NCI-H146 treated with DMSO at 0.1 percent for 48 hours (cell line): Measurements from ENCODE around the gene CAMK2D.
"Not testable (repeated sequence)": the region's sequence is repeated elsewhere in the genome, so short reads cannot be mapped to it uniquely, and the experiment has no call there.

ENCODE experiments used
- DNase-seq: peaks from one replicate; lab custom pipeline; 2025; ENCODE audit not compliant: unreplicated experiment; lab: John Stamatoyannopoulos, UW

The CAMK2D gene

DNA sequence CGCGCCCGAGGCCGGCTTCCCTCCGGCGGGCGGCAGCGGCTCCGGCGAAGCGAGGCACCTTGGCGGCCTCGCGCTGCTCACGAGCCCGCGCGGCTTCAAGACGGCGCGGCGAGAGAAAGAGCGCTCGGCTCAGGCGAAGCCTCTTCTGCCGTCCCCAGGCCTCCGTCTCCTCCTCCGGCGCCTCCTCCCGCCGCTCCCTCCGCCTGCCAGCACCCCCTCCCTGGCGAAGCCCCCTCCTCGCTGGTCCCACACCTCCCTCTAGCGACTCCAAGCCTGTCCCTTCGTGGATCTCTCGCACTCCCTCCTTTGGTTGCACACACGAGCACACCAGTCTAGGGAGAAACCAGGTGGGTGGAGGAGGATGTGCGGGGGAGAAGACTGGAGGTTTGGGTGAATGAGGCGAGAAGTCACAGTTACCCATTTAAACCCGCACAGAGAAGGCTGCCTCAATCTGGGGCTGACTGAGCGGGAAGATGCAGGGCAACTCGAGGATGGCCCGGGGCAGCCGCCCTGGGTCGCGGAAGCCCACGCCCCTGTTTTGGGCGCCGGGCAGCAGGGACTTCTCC lies at the start of gene CAMK2D:
CAMK2D (minus strand) TSS at position 119 of the 566 bp plus-strand sequence. CDS start 670 bp downstream, outside the sequence.
- peak; percentile 67 for DNase-seq

- DNase-seq, result no peak
Measured at GRCh38 chr4:113810906-113811305, 49.4 kb upstream of the CAMK2D start.

GRCh38 chr4:113809311-113809710 lies 47.8 kb upstream of the CAMK2D start:
- no peak for DNase-seq

DNA sequence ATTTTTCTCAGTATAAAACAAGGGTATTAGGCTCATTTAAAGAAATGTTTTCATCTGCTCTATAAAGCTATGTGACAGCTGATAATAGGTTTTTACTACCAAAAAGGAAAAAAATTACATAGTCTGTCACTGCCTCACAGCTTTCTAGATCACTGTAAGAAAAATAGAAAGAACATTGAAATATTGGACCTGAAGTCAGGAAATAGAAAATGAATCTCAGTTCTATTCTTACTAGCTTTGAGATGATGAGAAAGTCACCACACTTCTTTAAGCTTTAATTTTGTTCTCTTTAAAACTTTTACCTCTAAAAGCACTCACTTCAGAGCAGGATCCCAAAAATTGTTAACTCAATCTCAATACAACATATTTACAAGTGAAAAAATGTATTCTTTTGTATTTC lies 45.3 kb upstream of the CAMK2D start:
- DNase-seq, result no peak

DNA sequence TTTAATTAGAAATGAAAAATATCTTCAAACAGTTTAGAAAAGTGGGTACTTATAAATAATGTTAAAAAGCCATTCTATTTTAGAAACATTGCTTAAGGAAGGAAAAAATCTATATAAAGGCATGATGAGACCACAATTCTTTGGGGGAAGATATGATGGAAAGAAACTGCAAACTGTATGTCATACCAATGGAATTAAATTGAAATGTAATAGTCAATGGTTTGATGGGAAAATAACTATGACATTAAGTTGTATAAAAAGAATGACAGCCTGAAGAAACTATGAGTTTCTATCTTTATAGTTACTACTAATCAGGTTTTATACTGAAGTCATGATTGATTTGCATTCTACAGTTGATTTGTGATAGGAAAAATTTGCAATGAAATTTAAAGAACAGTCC lies 40.3 kb upstream of the CAMK2D start:
- no peak for DNase-seq

GRCh38 chr4:113796381-113796780 lies 34.8 kb upstream of the CAMK2D start:
- not testable (repeated sequence) for DNase-seq

DNA sequence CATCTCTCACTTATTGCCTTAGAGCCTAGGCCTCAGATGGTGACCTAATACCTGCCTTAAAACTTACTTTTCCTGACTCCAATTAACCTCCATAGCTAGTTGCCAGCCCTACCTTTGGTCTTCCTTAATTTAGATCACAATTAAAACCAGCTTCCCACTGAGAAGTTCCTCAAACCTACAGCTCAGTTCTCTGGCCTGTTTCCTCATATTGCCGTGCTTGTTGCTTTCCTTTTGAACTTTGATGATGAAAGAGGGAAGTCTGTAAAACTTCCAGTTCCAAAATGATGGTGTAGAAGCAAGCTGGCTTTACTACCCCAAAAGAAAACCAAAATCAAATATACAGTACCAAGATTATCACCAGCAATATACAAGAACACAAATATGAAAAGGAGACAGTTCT lies 28.9 kb upstream of the CAMK2D start:
- no peak for DNase-seq

DNA sequence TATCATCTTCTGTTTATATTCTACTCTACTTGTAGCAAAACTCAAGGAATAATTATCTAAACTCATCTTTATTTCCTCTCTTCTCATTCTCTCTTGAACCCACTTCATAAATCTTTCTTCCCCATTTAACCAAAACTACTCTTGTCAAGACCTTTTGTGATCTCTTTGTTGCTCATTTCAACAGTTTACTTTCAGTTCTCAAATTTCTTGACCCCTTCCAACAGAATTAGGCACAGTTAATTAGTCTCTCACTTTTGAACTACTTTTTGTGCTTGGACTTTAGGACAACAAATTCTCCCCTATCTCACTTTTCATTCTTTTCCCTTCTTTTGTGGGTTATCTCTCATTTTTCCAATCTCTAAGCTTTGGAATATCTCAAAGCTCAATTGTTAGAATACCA lies 27.4 kb upstream of the CAMK2D start:
- no peak for DNase-seq

DNA sequence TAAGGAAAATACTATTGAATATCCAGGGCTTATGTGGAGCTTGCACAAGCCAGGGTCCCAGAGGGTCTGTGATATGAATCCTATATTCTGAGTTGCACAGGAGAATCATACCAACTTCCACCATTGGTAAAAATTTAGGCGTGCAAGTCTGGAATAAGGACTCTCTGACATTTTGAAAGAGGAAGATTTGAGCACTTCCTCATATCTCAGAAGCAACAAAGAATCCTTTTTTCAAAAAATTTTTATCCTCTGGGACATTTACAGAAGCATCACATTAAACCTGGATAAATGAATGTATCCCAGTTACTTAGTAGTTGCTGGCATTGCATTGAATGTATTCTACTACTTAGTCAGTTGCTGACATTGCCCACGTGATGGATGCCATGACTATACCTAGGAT lies 24.2 kb upstream of the CAMK2D start:
- no peak for DNase-seq

DNA sequence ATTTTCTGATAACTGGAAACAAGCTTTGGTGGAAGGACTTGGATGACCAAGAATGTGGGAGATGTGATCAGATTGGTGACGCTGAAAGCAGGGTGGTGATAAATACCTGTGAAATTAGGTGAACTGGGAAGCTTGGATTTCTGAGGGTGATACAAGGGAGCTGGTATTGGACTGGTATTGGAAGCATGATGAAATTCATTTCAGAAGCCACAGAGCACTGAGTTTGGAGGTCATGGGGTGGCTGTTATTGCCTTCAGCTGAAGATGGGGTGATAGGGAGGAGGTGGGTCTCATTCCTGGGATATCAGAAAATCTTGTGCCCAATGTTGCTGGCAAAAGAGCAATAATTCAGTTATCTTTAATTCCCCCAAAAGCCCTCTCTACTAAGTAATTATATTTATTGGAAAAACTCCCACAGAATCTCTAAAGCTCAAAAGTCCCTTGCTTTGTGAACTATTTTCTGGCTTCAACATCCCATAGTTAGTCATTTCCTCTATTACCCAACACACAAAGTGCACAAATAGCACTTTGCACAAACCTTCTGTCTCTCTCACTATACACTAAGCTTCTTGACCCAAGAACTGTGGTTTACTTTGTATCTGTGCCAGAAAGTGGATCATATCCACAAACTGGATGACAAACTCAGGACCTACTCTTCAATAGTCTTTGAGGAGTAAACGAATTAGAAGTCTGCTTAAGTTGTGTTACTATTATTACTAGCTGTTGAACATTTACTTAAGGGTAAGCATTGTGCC lies 23.1 kb upstream of the CAMK2D start:
- DNase-seq, result no peak

- no peak for DNase-seq
Measured at GRCh38 chr4:113783701-113784100, 22.2 kb upstream of the CAMK2D start.

- DNase-seq, result no peak
Measured at GRCh38 chr4:113783289-113783688, 21.8 kb upstream of the CAMK2D start.

DNA sequence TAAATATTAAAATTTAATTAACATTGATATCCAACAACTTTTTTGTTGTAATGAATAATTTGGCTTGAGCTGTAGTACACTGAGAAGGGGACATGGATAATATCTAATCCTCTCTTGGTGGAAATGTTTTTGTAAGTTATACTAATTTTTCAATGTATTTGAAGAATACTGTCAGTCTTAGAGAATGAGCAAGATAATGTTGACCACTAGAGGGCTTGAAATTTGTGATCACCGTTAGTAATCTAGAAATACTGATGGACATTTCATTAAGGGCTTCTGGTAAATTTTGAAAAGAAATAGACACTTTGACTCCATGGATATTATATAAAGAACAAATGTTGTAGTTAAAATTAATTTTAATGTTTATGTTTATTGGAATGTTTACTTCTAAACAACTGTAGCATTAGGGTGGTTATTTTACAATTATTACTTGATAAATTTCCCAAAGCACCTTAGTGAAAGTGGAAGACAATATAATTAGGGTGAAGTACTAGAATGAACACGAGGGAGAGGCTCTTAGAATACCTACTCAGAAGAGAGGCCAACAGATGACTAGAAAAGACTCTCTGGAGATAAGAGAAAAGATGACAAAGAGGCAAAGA lies 20.0 kb upstream of the CAMK2D start:
- no peak for DNase-seq

DNA sequence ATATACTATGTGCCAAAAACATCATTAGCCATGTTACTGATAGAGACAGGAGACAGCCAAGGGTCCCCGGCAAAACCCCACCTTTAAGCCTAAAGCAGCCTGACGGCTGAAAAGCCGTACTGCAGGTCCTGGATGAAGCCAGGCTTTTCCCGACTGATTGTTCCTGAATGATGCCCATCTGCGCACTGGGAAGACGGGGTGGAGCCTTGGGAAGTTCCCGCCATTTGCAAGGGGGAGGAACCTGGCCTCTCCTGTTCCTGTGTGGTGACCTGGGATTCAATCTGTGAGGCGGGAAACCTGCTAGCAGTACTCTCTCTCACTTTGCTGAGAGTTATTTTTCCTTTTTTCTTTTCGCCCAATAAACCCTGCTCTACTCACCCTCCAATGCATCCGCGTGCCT lies 15.1 kb upstream of the CAMK2D start:
- DNase-seq, result no peak

DNA sequence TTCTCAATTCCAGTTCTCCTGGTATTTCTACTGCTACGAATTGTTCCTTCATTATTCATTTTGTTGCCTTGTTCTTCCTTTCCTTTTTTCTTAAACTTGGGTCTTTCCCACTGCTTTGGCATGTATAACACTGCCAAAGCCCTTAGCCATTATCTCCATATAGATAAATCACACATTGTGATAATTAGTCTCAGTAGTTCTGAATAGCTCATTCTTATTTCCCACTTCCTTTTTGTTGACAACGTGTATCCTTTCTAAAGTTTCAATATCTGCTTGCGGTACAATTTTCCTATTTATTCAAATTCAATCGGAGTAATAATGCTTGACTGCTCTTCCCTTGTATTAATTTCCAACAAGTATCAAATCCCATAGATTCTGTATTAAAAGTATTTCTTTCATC lies 14.5 kb upstream of the CAMK2D start:
- DNase-seq, result no peak

DNA sequence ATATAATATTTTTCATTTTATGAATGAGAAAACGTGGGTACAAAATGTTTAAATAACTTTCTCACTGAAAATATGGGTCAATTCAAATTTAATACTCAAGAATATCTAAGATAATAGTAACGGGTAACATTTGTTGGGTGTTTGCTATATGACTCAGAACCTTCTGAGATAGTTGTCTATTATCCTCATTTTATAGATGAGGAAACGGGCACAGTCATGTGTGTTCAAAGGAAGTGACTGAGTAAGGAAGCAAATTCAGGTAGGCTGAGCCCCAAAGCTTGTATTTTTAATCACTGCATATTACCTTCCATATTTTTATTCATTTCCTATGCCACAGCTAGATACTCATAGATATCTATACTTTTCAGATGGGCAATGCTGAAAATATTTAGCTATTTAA lies 12.2 kb upstream of the CAMK2D start:
- no peak for DNase-seq

- DNase-seq, result no peak
Measured at GRCh38 chr4:113773014-113773413, 11.5 kb upstream of the CAMK2D start.

DNA sequence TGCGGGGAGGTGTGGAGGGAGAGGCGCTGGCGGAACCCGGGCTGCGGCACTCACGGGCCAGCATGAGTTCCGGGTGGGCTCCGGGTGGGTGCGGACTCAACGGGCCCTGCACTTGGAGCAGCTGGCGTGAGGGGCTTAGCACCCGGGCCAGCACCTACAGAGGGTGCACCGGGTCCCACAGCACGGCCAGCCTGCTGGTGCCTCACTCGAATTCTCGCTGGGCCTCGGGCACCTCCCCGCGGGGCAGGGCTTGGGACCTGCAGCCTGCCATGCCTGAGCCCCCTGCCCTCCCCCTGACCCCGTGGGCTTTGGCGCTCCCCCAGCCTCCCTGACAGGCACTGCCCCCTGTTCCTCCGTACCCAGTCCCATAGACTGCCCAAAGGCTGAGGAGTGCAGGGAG lies 10.8 kb upstream of the CAMK2D start:
- no peak for DNase-seq

GRCh38 chr4:113769744-113770143 lies 8.2 kb upstream of the CAMK2D start:
- no peak for DNase-seq

DNA sequence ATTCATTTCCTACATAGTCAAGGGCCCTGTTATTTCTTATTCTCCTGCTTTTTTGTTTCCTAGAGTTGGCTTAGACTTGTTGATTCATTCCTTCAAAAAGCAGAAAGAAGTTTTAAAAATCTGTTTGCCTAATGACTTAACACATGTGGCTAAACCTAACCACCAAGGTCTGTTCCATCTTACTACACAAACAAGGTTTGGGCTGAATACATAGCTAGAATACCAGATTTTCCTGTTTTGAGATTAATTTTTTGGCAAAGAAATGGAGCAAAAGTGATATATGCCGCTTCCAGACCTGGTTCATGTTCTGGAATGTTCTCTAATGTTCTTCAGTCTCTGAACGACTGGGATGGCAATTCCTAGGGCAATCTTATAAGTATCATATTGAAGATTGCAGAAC lies 7.4 kb upstream of the CAMK2D start:
- no peak for DNase-seq

DNA sequence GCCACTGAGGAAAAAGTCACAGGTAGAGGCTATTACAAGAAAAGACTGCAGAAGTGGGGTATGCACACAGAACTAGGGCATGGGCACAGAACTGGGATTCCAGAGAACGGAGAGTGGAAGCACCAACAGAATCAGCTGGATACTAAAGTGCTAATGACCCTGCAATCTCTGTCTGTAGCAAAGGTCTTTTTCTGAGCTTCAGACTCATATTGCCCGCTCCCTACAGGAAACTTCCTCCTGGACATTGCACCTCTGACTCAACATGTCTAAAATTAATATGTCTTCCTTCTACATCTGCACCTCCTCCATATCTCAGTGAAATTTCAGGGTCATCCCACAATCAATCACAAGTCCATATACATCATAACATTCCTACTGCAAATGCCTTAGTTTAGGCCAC lies 5.3 kb upstream of the CAMK2D start:
- no peak for DNase-seq

GRCh38 chr4:113764720-113765264 lies 3.3 kb upstream of the CAMK2D start:
- DNase-seq, result no peak
